Keratinocyte (primary cell): ENCODE results near the gene ZNF195. TPM values are rescaled to one million over a fixed set of nuclear protein-coding genes. Genes with fewer than 3 reads are reported as not detected.
A peak's percentile ranks its signal among the peaks of the same experiment; 100 is the strongest.
"Not testable (repeated sequence)": the region's sequence is repeated elsewhere in the genome, so short reads cannot be mapped to it uniquely, and the experiment has no call there.

ENCODE experiments used
- DNase-seq: peaks from one replicate; pipeline ENCODE4 v3.0.0-alpha.2; 2011; ENCODE audit warnings: low read depth, missing footprints, low spot score
- FAIRE-seq: peaks from 2 replicates; lab custom pipeline; 2011; peaks lifted over from hg19 to GRCh38; lab: Jason Lieb, UNC
- H2AFZ ChIP-seq: 2 replicates; pipeline ENCODE4 v1.6.0; 2012; ENCODE audit warnings: low read length, control low read depth, inconsistent platforms; ENCODE audit not compliant: control insufficient read depth
- H3K27ac ChIP-seq: 2 replicates; pipeline ENCODE4 v1.5.1; 2011; ENCODE audit warnings: low read length; ENCODE audit not compliant: control insufficient read depth, insufficient read depth
- H3K27me3 ChIP-seq: 3 replicates; pipeline ENCODE4 v1.6.0; 2011; ENCODE audit warnings: low read length; ENCODE audit not compliant: control insufficient read depth, insufficient read depth; ENCODE audit errors: extremely low read depth
- H3K36me3 ChIP-seq, 2 experiments: 2 replicates in 1 of 2; 3 replicates in 1 of 2; pipeline ENCODE4 v1.5.1; 2011; ENCODE audit warnings: low read length in 2 of 2, mild to moderate bottlenecking in 1 of 2; ENCODE audit not compliant: control insufficient read depth in 2 of 2, insufficient read depth in 2 of 2; ENCODE audit errors: extremely low read depth in 1 of 2
- H3K4me1 ChIP-seq: 3 replicates; pipeline ENCODE4 v1.5.1; 2011; ENCODE audit warnings: low read length; ENCODE audit not compliant: control insufficient read depth, insufficient read depth; ENCODE audit errors: extremely low read depth
- H3K4me2 ChIP-seq: 3 replicates; pipeline ENCODE4 v1.6.0; 2011; ENCODE audit warnings: low read depth, low read length; ENCODE audit not compliant: control insufficient read depth, insufficient read depth; ENCODE audit errors: extremely low read depth
- H3K4me3 ChIP-seq, 3 experiments: fragments of 200-600 bp in 1 of 3; sonication (generic) in 1 of 3; 2 replicates in 2 of 3; 3 replicates in 1 of 3; pipeline ENCODE4 v1.5.1; 2011 to 2016; ENCODE audit warnings: low read length in 3 of 3, mild to moderate bottlenecking in 3 of 3, control low read depth in 2 of 3, inconsistent platforms in 1 of 3, low read depth in 1 of 3, mixed read lengths in 1 of 3, mixed run types in 1 of 3, moderate library complexity in 1 of 3; ENCODE audit not compliant: control insufficient read depth in 2 of 3, insufficient read depth in 2 of 3; ENCODE audit errors: extremely low read depth in 1 of 3
- H3K79me2 ChIP-seq: 2 replicates; pipeline ENCODE4 v1.6.0; 2012; ENCODE audit warnings: low read length; ENCODE audit not compliant: control insufficient read depth, insufficient read depth
- H3K9ac ChIP-seq: 3 replicates; pipeline ENCODE4 v1.6.0; 2011; ENCODE audit warnings: low read length; ENCODE audit not compliant: control insufficient read depth, insufficient read depth; ENCODE audit errors: extremely low read depth
- H3K9me1 ChIP-seq: 3 replicates; pipeline ENCODE4 v1.6.0; 2011; ENCODE audit warnings: low read length; ENCODE audit not compliant: control insufficient read depth, insufficient read depth; ENCODE audit errors: extremely low read depth
- H3K9me3 ChIP-seq: 2 replicates; pipeline ENCODE4 v1.5.1; 2012; ENCODE audit warnings: low read depth, low read length; ENCODE audit not compliant: control insufficient read depth
- H4K20me1 ChIP-seq: 3 replicates; pipeline ENCODE4 v1.6.0; 2011; ENCODE audit warnings: low read length; ENCODE audit not compliant: control insufficient read depth, insufficient read depth; ENCODE audit errors: extremely low read depth
- EZH2 ChIP-seq: IDR thresholded peaks from one replicate; pipeline ENCODE4 v1.6.1; 2012; ENCODE audit warnings: inconsistent platforms, mild to moderate bottlenecking, low read length, moderate library complexity
- dilution Hi-C: fragments of 300-500 bp; cut with MboI; formaldehyde crosslinking; loops from one replicate; pipeline ENCODE4 v1.7.0; 2020; ENCODE audit warnings: low sequenced_read_pairs; ENCODE audit not compliant: extremely low pct_ligation_motif_present
- polyA plus RNA-seq, 5 experiments: library from polyadenylated mRNA; depleted of rRNA in 3 of 5; stranded (reverse) in 3 of 5; stranded (forward) in 1 of 5; unstranded in 1 of 5; fragments of >200 nt; gene quantifications; 1 replicate in 1 of 5; 2 replicates in 3 of 5; 3 replicates in 1 of 5; pipeline versions ENCODE4 v1.2.1 to v1.2.3, GENCODE V29; 2011 to 2012; ENCODE audit warnings: missing spikeins in 2 of 5, low read depth in 1 of 5, low replicate concordance in 1 of 5
- TF ChIP-seq, protein P1 (sequence below), 3 experiments: IDR thresholded peaks in 1 of 3; conservative IDR thresholded peaks in 1 of 3; optimal IDR thresholded peaks in 1 of 3; 2 replicates in 2 of 3; 3 replicates in 1 of 3; pipeline versions ENCODE3 to v1.5.1; 2011; ENCODE audit warnings: low read length in 3 of 3, mild to moderate bottlenecking in 3 of 3, moderate library complexity in 2 of 3, control low read depth in 1 of 3, inconsistent platforms in 1 of 3; ENCODE audit not compliant: insufficient read depth in 2 of 3; ENCODE audit errors: extremely low read depth in 1 of 3

Gene ZNF195
- polyA plus RNA-seq, 1 donor (not counting 4 experiments of a cell fraction or from before 2014, with no cell fraction given), result 27.4 TPM

DNA sequence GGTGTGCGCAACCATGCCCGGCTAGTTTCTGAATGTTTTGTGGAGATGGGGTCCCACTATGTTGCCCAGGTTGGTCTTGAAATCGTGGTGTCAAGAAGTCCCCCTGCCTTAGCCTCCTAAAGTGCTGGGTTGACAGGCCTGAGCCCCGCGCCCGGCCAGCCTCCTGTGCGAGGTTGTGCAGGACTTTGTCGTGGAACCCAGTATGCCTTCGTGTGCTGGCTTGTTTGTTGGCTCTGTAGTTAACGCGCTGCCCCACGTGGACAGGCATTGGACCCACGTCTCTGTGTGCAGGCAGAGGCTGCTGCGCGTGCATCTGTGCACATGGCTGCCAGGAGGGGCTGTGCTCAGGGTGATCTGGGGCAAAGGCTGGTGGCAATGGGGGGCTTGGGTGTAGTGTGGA, 33.9 kb upstream of the ZNF195 start:
- dilution Hi-C loops, result no loop called here
- H3K27ac ChIP-seq, result no peak overlapping the region
- no peak overlapping the region for H3K4me3 ChIP-seq
- H3K27me3 ChIP-seq, result no peaks in the 10 kb centered on the region
- no peak overlapping the region for H3K9ac ChIP-seq
- no peak for TF ChIP-seq EZH2
- TF ChIP-seq, protein P1, sequence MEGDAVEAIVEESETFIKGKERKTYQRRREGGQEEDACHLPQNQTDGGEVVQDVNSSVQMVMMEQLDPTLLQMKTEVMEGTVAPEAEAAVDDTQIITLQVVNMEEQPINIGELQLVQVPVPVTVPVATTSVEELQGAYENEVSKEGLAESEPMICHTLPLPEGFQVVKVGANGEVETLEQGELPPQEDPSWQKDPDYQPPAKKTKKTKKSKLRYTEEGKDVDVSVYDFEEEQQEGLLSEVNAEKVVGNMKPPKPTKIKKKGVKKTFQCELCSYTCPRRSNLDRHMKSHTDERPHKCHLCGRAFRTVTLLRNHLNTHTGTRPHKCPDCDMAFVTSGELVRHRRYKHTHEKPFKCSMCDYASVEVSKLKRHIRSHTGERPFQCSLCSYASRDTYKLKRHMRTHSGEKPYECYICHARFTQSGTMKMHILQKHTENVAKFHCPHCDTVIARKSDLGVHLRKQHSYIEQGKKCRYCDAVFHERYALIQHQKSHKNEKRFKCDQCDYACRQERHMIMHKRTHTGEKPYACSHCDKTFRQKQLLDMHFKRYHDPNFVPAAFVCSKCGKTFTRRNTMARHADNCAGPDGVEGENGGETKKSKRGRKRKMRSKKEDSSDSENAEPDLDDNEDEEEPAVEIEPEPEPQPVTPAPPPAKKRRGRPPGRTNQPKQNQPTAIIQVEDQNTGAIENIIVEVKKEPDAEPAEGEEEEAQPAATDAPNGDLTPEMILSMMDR (optimal IDR thresholded peaks at IDR 0.05 in 1 of 3, IDR thresholded peaks at IDR 0.05 in 1 of 3, conservative IDR thresholded peaks at IDR 0.05 in 1 of 3; ENCODE audit: extremely low read depth in 1 of 3, insufficient read depth in 2 of 3, low read length in 3 of 3), result no peak
- H3K36me3 ChIP-seq, result no peaks in the 10 kb centered on the region
- no peak overlapping the region for H3K4me2 ChIP-seq
- no peaks in the 10 kb centered on the region for H3K79me2 ChIP-seq
- no peaks in the 10 kb centered on the region for H4K20me1 ChIP-seq
- no peaks in the 10 kb centered on the region for H3K4me1 ChIP-seq
- FAIRE-seq (no peak), DNase-seq (no peak)
- H3K9me3 ChIP-seq, result no peaks in the 10 kb centered on the region
- H2AFZ ChIP-seq, result no peak overlapping the region
- H3K9me1 ChIP-seq, result no peaks in the 10 kb centered on the region

DNA sequence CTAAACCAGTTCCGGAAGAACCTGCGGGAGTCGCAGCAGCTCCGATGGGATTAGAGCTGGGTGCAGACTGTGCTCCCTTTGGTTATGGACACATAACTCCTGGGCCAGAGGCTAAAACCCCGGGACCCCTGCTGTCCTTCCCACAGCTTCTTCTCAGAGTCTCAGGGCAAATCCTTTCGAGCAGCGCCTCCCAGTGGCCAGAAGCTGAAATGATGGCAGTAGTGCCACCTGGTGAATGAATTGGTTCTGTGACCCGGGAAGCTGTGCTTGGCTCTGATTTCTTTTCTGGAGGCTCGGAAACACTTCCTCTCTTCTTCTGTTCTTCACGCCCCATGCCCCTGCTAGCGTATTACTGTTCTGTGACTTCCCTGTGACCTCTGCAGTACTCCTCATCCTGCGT, 29.8 kb upstream of the ZNF195 start:
- H4K20me1 ChIP-seq, H3K9me1 ChIP-seq, H3K9me3 ChIP-seq, H3K4me3 ChIP-seq, H2AFZ ChIP-seq, DNase-seq, H3K36me3 ChIP-seq, H3K4me2 ChIP-seq, dilution Hi-C loops, H3K27ac ChIP-seq, H3K9ac ChIP-seq, H3K27me3 ChIP-seq, FAIRE-seq, H3K79me2 ChIP-seq, H3K4me1 ChIP-seq: not testable (repeated sequence)
- TF ChIP-seq, protein P1 (optimal IDR thresholded peaks at IDR 0.05 in 1 of 3, IDR thresholded peaks at IDR 0.05 in 1 of 3, conservative IDR thresholded peaks at IDR 0.05 in 1 of 3; ENCODE audit: extremely low read depth in 1 of 3, insufficient read depth in 2 of 3, low read length in 3 of 3), result peak; percentile 57 to 83 (median 73)

DNA sequence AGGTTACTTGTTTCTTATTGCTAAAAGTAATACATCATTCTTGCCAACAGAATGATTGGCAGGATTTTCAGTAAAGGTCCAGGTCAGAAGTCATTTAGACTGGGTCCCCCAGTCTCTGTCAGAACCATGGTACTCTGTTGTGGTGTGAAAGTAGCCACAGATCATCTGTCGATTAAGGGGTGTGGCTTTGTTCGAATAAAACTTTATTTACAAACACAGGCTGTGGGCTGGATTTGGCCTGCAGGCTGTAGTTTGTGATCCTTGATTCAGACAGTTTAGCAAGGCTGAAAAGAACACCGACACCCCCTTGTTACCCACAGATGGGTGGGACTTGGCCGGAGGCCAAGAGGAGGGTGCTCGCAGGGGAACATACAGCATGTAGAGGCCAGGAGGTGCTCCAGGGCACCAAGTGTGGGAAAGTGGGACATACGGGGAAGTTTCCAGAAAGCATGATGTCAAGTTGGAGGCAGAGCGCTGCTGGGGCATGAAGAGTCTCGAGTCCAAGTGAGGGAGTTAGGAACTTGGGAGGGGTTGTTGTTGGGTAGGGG, 29.2 kb upstream of the ZNF195 start:
- H3K9me3 ChIP-seq, H3K9ac ChIP-seq, H2AFZ ChIP-seq, H3K27ac ChIP-seq, H3K4me1 ChIP-seq, H3K4me2 ChIP-seq, H3K9me1 ChIP-seq, H3K36me3 ChIP-seq, H3K79me2 ChIP-seq, dilution Hi-C loops, H4K20me1 ChIP-seq, H3K27me3 ChIP-seq, H3K4me3 ChIP-seq, DNase-seq, FAIRE-seq: not testable (repeated sequence)

DNA sequence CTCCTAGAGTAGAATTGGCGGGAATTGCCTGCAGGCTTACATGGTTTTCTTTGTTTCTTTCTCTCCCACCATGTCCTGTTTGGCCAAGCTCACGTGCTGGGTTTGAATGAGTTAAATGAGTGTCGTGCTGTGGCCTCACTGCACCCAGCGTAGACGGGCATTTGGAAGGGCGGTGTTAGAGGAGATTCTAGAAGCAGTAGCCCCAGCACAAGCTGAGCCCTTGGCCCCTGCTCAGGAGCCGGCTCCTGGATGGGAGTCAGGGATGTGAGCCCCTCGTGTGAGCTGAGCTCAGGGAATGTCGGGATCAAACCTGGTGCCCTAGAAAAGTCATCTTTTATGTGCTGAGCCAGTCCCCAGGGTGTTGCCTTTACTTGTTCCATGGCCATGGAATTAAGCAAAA, 28.0 kb upstream of the ZNF195 start:
- DNase-seq, FAIRE-seq, H3K4me1 ChIP-seq, H3K27me3 ChIP-seq, H3K9ac ChIP-seq, H3K9me1 ChIP-seq, H4K20me1 ChIP-seq, H3K79me2 ChIP-seq, H2AFZ ChIP-seq, H3K27ac ChIP-seq, H3K36me3 ChIP-seq, H3K4me2 ChIP-seq, dilution Hi-C loops, H3K4me3 ChIP-seq, H3K9me3 ChIP-seq: not testable (repeated sequence)
